RWPE1 (cell line): ENCODE data around the gene TRAK2.

ENCODE experiments used
- CTCF ChIA-PET: fragments of 350-600 bp; sonication (Branson Sonifier 250); formaldehyde crosslinking; extraction: SDS; loops from one replicate; lab custom pipeline; 2021; lab: Yijun Ruan, JAX
- POLR2A ChIA-PET: fragments of 400-600 bp; formaldehyde crosslinking; extraction: SDS; loops from one replicate; lab custom pipeline; 2020; ENCODE audit warnings: antibody characterized with exemption; ENCODE audit not compliant: low non-redundant PET; lab: Yijun Ruan, JAX
- DNase-seq: peaks from one replicate; pipeline ENCODE4 v3.0.0; 2012; ENCODE audit warnings: low spot score
- H3K27ac ChIP-seq: fragments of 450-650 bp; 2 replicates; pipeline ENCODE4 v1.5.1; 2017
- CTCF ChIP-seq: fragments of 450-650 bp; conservative IDR thresholded peaks from 2 replicates; pipeline ENCODE4 v1.5.1; 2017; ENCODE audit warnings: low read depth, mild to moderate bottlenecking

The TRAK2 gene

DNA sequence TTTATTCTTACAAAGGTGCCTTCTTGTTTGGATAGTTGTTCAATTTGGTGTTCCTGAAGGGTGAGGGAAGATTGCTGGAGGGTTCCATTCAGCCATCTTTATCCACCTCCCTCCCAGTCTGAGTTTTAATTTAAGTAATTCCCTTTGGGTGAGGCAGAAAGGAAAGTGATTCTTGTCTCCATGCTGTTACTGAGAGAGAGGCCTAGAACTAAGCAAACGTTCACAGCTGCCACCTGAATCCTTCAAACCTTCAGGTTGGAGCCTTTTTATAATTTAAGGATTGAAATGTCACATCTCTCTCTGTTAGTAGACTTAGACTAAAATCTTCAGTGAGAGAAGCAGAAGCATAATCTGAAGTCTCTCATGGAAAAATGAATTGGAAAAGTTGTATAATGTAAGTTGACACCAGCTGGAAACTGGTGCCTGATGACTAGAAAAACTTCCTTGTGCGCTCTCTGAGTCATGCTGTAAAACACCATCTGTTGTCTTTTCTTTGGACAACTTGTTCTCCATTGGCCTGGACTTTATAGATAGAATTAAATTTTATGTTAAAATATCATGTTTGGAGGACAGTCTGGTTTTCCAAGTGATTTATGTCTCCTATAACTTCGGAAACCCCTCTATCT lies 14.9 kb upstream of the TRAK2 start:
- peak; percentile 54 for DNase-seq
- H3K27ac ChIP-seq: 0 out of 2 replicates have a peak overlapping the region, but pooled peaks have one; percentile 21
- POLR2A ChIA-PET: no interaction called here
- CTCF ChIA-PET: no interaction called here
- TF ChIP-seq CTCF: no peak

DNA sequence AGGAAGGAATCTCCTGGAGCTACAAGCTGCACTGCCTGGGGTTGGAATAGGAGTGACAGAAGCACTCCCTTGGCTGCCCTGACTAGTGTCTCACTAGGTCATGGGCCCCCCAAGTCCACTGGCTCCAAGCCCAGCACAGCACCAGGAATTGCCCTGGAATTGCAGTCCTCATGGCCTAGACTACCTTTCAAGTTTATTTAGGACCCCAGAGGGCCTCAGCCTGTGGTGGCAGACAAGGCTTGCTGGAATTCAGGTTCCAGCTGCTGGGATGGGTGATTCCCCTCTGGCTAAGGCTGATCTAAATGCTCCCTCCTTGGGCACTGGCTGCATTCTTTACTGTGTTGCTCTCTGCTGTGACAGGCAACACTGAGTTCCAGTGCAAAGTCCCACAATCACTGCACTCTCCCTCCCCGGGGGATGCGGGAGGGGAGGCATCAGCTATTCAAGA lies 14.3 kb upstream of the TRAK2 start:
- ChIA-PET CTCF (interaction anchor here (0.6 kb wide), 1 partner anchor 510 kb away, joined by 3 read pairs; no protein-coding TSS in a partner anchor), POLR2A (no interaction called here)
- TF ChIP-seq CTCF: no peak
- H3K27ac ChIP-seq: 0 out of 2 replicates have a peak overlapping the region, but pooled peaks have one; percentile 21
- no peak for DNase-seq

DNA sequence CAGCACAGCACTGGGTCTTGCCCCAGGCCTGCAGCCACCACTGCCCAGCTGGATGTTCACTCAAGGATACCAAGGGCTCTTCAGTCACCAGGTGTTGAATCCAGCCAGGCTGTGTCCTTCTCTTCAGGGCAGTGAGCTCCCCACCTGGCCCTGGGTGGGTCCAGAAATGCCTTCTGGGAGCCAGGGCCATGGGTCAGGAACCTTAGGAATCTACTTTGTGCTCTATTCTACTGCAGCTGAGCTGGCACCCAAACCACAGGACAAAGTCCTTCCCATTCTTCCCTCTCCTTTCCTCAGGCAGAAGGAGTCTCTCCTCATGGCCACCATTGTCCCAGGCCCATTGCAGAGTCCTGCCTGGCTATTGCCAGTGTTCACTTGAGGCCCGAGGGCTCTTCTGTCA lies 13.3 kb upstream of the TRAK2 start:
- no peak for TF ChIP-seq CTCF
- POLR2A ChIA-PET: no interaction called here
- no peak for DNase-seq
- CTCF ChIA-PET: no interaction called here
- H3K27ac ChIP-seq: no peak overlapping the region

GRCh38 chr2:201460532-201460931 lies 9.3 kb upstream of the TRAK2 start:
- DNase-seq: no peak
- H3K27ac ChIP-seq: no peak overlapping the region
- CTCF ChIA-PET: no interaction called here
- POLR2A ChIA-PET: no interaction called here
- TF ChIP-seq CTCF: no peak

- CTCF ChIA-PET: interaction anchor here (0.7 kb wide), 1 partner anchor 124 kb away, joined by 7 read pairs; no protein-coding TSS in a partner anchor
- no peak for TF ChIP-seq CTCF
- DNase-seq: no peak
- POLR2A ChIA-PET: no interaction called here
- H3K27ac ChIP-seq: no peak overlapping the region
These were observed 7.1 kb upstream of the TRAK2 start for GRCh38 chr2:201458381-201458780.

GRCh38 chr2:201452922-201453643 lies 1.8 kb upstream of the TRAK2 start:
- ChIA-PET CTCF (interaction anchor here (0.7 kb wide), 1 partner anchor 17 kb away, joined by 3 read pairs; no protein-coding TSS in a partner anchor), POLR2A (no interaction called here)
- TF ChIP-seq CTCF: no peak
- no peak for DNase-seq
- H3K27ac ChIP-seq: no peak overlapping the region
